ENCODE results near the gene TMEM187. TPM values are rescaled to one million over a fixed set of nuclear protein-coding genes. Genes with fewer than 3 reads are reported as not detected.

The TMEM187 gene
- total RNA-seq, 2 experiments from 2014 or later = 1.4 to 4.5 TPM

DNA sequence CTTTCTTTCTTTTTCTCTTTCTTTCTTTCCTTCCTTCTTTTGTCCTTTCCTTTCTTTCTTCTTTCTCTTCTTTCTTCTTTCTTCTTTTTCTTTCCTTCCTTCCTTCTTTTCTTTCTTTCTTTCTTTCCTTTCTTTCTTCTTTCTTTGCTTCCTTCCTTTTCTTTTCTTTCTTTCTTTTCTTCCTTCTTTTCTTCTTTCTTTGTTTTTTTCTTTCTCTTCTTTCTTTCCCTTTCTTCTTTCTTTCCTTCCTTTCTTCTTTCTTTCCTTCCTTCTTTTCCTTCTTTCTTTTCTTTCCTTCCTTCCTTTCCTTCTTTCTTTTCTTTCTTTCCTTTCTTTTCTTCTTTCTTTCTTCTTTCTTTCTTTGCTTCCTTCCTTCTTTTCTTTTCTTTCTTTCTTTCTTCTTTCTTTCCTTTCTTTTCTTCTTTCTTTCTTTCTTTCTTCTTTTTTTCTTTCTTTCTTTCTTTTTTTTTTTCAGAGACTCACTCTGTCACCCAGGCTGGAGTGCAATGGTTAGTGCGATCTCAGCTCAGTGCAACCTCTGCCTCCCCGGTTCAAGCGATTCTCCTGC lies 18.5 kb downstream of the TMEM187 start:
- no peak overlapping the region for H3K27ac ChIP-seq (ENCODE audit: low read depth, low read length, poor library complexity, severe bottlenecking)
- no peaks in the 10 kb centered on the region for H4K20me1 ChIP-seq (ENCODE audit: insufficient read depth, low read length)
- ChIA-PET POLR2A (no interaction called here), CTCF (ENCODE audit: unreplicated experiment) (no interaction called here)
- H3K4me2 ChIP-seq (ENCODE audit: low read length) = no peak overlapping the region
- intact Hi-C loops (cut with micrococcal nuclease; ENCODE audit: unreplicated experiment) = no loop called here
- no peak for TF ChIP-seq EZH2phosphoT487 (IDR thresholded peaks at IDR 0.05; ENCODE audit: borderline replicate concordance, low read depth, low read length)
- TF ChIP-seq, protein P1, sequence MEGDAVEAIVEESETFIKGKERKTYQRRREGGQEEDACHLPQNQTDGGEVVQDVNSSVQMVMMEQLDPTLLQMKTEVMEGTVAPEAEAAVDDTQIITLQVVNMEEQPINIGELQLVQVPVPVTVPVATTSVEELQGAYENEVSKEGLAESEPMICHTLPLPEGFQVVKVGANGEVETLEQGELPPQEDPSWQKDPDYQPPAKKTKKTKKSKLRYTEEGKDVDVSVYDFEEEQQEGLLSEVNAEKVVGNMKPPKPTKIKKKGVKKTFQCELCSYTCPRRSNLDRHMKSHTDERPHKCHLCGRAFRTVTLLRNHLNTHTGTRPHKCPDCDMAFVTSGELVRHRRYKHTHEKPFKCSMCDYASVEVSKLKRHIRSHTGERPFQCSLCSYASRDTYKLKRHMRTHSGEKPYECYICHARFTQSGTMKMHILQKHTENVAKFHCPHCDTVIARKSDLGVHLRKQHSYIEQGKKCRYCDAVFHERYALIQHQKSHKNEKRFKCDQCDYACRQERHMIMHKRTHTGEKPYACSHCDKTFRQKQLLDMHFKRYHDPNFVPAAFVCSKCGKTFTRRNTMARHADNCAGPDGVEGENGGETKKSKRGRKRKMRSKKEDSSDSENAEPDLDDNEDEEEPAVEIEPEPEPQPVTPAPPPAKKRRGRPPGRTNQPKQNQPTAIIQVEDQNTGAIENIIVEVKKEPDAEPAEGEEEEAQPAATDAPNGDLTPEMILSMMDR (conservative IDR thresholded peaks at IDR 0.05; ENCODE audit: low read length) = no peak
- no peaks in the 10 kb centered on the region for H3K36me3 ChIP-seq (ENCODE audit: insufficient read depth, low read length)
- H2AFZ ChIP-seq (ENCODE audit: low read length) = no peak overlapping the region
- DNase-seq (ENCODE audit: low spot score) = no peak
- no peaks in the 10 kb centered on the region for H3K79me2 ChIP-seq (ENCODE audit: insufficient read depth, low read depth, low read length)
- H3K9me3 ChIP-seq (ENCODE audit: low read length) = no peaks in the 10 kb centered on the region
- no TSS peak for BruUV-seq (replicated peaks)
- no peaks in the 10 kb centered on the region for H3K9me2 ChIP-seq (ENCODE audit: insufficient read depth, low read length)
- H3K4me1 ChIP-seq (ENCODE audit: insufficient read depth, low read length, poor library complexity, severe bottlenecking) = no peaks in the 10 kb centered on the region
- H3K4me3 ChIP-seq (ENCODE audit: low read depth, low read length, poor library complexity, severe bottlenecking) = no peak overlapping the region

DNA sequence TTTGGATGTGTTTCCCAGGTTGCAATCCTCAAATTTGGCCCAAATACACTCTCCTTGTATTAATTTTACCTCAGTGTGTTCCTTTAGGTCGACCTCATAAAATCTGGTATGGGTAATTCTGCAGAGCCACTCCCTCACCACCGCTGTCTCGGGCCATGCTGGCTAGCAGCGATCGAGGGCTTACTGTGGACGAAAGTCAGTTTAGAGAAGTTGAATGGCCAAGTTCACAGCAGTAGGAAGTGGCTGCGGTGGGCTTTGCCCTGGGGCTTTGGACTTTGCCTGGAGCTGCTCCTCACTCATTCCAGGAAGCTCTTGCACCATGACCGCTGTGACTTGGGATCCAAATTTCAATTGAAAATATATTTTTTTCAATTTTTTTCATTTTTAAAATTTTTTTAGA lies 19.6 kb downstream of the TMEM187 start:
- Histone ChIP-seq H3K36me3 (ENCODE audit: insufficient read depth, low read length) (no peaks in the 10 kb centered on the region), H3K4me1 (ENCODE audit: insufficient read depth, low read length, poor library complexity, severe bottlenecking) (no peaks in the 10 kb centered on the region), H4K20me1 (ENCODE audit: insufficient read depth, low read length) (no peaks in the 10 kb centered on the region), H3K27ac (ENCODE audit: low read depth, low read length, poor library complexity, severe bottlenecking) (no peak overlapping the region), H3K9me2 (ENCODE audit: insufficient read depth, low read length) (no peaks in the 10 kb centered on the region), H2AFZ (ENCODE audit: low read length) (no peak overlapping the region), H3K4me2 (ENCODE audit: low read length) (no peak overlapping the region), H3K9me3 (ENCODE audit: low read length) (no peaks in the 10 kb centered on the region), H3K79me2 (ENCODE audit: insufficient read depth, low read depth, low read length) (no peaks in the 10 kb centered on the region), H3K4me3 (ENCODE audit: low read depth, low read length, poor library complexity, severe bottlenecking) (no peak overlapping the region)
- no TSS peak for BruUV-seq (replicated peaks)
- CTCF ChIA-PET (ENCODE audit: unreplicated experiment) = no interaction called here
- POLR2A ChIA-PET = interaction anchor here (0.6 kb wide), 1 partner anchor 51 kb away, joined by 3 read pairs; no protein-coding TSS in a partner anchor
- intact Hi-C loops (cut with micrococcal nuclease; ENCODE audit: unreplicated experiment) = no loop called here
- DNase-seq (ENCODE audit: low spot score) = no peak
- TF ChIP-seq EZH2phosphoT487 (IDR thresholded peaks at IDR 0.05; ENCODE audit: borderline replicate concordance, low read depth, low read length) = no peak
- TF ChIP-seq, protein P1 (conservative IDR thresholded peaks at IDR 0.05; ENCODE audit: low read length) = no peak

DNA sequence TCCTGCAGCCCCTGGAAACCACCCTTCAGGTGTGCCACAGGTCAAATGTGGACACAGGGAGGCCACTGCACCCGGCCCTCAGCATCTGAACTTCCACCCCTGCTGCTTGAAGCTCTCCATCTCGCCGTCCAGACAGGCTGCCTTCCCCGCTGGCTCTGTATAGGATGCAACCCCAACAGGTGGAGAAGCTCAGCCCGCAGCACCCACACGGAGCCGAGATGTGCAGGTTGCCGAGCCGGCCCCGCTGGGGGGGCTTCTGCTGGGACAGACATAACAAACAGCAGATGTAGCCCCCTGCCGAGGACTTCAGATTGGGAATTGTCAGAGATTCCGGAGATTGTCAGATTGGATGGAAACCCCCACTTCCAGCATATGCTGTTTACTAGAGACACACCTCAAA lies 20.5 kb downstream of the TMEM187 start:
- POLR2A ChIA-PET = no interaction called here

More for the DNA sequence above, 20.5 kb downstream of the TMEM187 start:
- intact Hi-C loops (cut with micrococcal nuclease; ENCODE audit: unreplicated experiment) = no loop called here
- Histone ChIP-seq H3K36me3 (ENCODE audit: insufficient read depth, low read length) (no peaks in the 10 kb centered on the region), H2AFZ (ENCODE audit: low read length) (no peak overlapping the region), H3K4me1 (ENCODE audit: insufficient read depth, low read length, poor library complexity, severe bottlenecking) (no peaks in the 10 kb centered on the region), H3K4me3 (ENCODE audit: low read depth, low read length, poor library complexity, severe bottlenecking) (no peak overlapping the region), H3K9me2 (ENCODE audit: insufficient read depth, low read length) (no peaks in the 10 kb centered on the region), H4K20me1 (ENCODE audit: insufficient read depth, low read length) (no peaks in the 10 kb centered on the region), H3K4me2 (ENCODE audit: low read length) (no peak overlapping the region), H3K27ac (ENCODE audit: low read depth, low read length, poor library complexity, severe bottlenecking) (no peak overlapping the region), H3K79me2 (ENCODE audit: insufficient read depth, low read depth, low read length) (no peaks in the 10 kb centered on the region), H3K9me3 (ENCODE audit: low read length) (no peaks in the 10 kb centered on the region)
- no peak for DNase-seq (ENCODE audit: low spot score)
- CTCF ChIA-PET (ENCODE audit: unreplicated experiment) = no interaction called here
- no peak for TF ChIP-seq EZH2phosphoT487 (IDR thresholded peaks at IDR 0.05; ENCODE audit: borderline replicate concordance, low read depth, low read length)
- TF ChIP-seq, protein P1 (conservative IDR thresholded peaks at IDR 0.05; ENCODE audit: low read length) = no peak
- BruUV-seq (replicated peaks) = no TSS peak
